ENCODE measurements around the gene ASPM.
"Not testable (repeated sequence)": the region's sequence is repeated elsewhere in the genome, so short reads cannot be mapped to it uniquely, and the experiment has no call there.

The ASPM gene

DNA sequence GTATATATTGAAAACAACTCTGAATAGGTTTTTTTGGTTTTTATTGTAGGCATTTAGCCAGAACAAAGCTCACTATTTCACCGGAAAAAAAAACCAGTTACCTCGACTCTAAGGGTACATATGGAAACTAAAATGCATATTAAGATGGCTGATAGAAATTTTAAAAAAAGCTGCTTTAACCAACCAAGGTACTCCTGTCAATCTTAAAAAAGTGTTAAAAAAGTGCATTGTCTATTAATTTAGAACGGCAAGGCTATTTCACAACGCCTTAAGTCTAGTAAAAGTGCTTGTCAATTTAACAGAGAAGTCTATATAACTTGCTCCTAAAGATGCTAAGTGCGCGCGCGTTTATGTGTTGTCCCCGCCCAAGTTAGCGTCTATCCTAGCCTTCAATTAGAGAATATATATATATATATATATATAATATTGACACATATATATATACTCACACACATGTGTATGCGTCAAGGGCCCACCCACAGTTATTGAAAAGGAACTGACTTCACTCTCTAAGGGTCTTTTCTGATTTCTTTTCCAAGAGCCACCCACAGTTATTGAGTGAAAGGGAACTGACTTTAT, 934 bp downstream of the ASPM start:
- peak; percentile 40 for DNase-seq (ENCODE audit: low read depth)

DNA sequence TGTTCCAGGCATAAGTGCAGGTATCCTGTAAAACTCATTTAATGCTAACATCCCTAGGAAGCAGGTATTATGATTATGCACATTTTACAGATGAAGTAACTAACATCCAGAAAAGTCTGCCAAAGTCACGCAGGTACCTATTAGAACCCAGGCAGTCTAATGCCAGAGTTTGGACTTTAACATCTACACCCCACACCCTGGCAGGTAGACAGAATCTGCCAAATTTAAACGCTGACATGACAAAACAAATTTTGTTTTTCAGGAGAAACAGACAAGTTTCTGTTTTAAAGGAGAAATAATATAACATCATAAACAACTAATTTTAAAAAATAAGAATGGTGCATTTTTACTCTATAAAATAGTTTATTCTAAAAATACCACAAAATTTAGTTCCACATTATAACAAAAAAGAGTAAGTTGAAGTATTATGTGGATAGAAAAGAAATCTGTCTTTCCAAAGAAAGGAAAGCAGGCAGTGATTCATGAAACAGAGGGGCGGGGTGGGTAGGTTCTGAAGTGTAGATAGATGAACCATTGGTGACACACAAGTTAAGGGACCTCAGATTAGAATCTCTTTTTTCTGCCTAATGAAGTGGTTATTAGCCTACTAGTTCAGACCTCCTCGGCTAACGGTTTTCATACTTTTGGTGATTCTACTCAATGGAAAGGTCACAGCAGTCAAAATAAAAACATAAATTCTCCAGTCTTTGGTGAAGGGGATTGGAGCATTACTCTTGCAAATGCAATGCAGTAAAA, 1.7 kb downstream of the ASPM start:
- DNase-seq (ENCODE audit: low read depth), result peak; percentile 82

DNA sequence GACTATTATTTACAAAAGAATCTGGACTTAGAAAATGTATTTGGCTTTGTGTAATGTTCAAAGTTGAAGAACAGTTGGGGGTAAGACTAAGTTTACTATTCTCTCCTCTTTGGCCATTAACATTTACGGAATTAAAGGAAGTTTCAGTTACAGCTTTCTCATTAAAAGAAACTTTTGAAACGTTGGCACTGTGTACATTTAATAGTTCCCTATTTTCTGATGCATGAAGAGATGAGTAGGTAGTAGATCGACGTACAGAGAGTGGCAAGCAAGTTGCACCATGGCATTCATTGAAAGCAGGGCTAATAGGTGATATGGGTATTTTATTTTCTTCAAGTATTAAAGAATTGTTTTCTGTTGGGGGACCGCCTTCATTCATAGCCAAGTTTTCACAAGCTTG, 3.2 kb downstream of the ASPM start:
- no peak for DNase-seq (ENCODE audit: low read depth)

DNA sequence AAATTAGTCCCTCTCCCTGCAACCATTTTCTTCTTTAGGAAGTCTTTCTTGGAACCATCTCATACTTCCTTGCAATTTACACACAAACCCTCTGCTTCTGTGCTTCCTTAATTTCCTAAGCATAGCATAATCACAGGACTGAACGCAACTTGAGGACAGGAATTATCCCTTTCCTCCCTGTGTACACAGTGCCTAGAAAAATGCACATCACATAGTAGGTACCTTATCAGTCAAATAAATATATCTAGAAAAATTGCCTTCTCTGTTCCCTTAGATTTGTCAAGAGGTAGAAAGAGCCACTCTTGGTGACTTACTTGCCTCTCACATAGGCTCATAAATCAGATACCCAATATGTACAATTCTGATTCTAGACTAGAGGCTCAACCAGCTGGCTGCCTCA, 4.9 kb downstream of the ASPM start:
- no peak for DNase-seq (ENCODE audit: low read depth)

DNA sequence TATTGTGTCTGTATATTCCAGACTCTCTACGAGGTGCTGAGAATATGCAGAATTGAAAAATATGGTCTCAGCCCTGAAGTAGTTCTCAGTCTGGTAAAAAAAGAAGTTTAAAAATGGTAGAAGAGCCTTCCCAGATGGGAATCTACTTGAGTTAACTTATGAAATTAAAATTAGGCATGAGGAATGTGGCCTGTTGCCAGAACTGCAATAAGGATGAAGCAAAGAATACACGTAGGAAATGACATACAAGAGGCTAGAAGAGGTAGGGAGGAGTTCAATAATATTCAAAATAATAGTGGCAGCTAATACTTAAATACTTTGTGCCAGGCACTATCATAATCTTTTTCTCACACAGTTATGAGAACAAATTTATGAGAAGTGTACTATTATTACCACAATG, 6.3 kb downstream of the ASPM start:
- no peak for DNase-seq (ENCODE audit: low read depth)

DNA sequence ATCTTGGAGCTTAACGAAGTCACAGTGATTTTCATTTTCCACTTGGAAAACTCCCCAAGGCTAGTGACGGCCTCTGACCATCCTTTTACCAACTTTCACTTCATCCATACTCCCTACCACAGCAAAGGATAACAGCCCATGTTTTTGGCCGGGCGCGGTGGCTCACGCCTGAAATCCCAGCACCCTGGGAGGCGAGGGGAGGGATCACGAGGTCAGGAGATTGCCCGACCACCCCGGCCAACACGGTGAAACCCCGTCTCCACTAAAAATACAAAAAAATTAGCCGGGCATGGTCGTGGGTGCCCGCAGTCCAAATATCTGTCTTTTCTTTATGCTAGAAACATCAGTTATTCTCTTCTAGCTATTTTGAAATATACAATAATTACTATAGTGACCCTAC, 7.3 kb downstream of the ASPM start:
- DNase-seq (ENCODE audit: low read depth), result no peak

DNA sequence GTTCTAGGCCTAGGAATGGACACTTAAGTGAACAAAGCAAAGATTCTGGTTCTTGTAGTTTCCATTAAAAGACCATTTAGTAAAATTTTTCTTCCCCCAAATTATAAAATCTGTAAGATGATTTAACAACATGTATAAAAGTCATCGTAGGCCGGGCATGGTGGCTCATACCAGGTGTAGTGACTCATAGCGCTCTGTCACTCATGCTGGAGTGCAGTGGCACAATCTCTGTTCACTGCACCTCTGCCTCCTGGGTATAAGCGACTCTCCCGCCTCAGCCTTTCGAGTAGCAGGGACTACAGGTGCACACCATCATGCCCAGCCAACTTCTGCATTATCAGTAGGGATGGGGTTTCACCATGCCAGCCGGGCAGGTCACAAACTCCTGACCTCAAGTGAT, 9.1 kb downstream of the ASPM start:
- peak; percentile 30 for DNase-seq (ENCODE audit: low read depth)

DNA sequence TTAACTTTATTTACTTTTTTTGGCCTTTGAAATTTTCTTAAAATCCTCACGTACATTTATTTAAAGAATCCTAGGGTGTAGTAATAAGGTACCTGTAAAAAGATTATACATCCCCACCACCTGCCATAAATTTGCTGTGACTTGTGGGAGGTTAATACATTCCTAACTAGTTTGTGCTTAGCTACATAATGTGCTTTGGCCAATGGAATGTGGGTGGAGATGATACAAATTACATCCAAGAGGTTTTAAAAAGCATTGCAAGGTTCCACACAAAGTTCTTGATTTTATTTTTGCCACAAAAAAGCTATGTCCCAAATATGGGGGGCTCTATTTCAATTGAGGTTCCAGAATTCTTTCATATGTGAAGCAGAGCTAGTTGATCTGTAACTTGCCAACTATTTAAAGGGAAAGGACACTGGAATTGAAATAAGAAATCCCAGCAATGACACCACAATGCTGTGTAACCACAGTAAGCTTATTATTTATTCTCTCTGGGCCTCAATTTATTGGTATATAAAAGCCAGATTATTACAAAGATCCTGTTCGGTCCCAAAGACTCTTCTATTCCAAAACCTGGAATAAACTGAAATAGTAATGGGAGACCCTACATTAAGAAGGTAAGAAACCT, 15.7 kb downstream of the ASPM start:
- peak; percentile 66 for DNase-seq (ENCODE audit: low read depth)

DNA sequence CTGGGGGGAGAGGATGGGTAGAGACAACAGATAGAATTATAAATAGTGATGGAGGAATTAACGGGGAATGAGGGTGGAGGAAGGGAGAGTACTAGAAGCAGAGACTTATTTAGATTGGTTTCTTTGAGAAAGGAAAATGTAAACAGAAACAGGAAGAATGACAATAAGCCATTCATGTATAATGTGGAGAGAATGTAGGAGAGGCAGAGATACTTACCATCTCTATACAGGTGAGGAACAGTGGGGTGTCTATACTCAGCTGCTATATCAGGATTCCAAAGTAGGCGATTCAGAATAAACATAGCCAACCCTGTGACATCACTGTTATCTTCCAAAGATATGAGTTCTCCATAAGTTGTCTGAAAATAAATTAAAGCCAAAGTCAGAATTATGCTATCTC, 16.8 kb downstream of the ASPM start:
- no peak for DNase-seq (ENCODE audit: low read depth)

DNA sequence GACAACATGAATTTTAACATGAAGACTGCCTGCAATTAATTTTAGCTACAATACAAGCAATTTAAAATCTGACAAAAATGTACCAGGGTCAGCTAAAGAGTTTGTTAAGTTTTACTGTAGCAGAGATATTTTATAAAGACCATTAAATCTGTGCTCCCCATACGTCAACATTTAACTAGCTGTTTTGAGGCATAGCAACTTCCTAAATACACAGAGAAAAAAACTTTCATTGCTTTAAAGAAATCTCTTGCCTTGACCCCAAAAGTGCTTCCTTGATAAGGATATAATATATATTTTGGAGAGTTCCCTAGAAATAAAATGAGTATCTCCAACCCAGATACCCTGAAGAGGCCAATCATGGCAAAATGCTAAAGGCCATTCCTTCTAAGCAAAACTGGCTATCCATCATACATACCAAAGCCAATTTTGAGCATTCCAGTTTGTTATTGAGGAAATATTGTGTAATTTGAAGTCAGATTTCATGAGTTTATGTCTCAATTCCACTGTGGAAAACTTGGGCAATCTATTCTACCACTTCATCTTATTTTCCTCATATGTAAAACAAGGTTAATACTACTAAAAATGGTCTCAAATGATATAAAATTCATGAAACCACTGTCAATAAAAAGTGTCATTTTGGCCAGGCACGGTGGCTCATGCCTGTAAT, 19.1 kb downstream of the ASPM start:
- DNase-seq (ENCODE audit: low read depth), result no peak

DNA sequence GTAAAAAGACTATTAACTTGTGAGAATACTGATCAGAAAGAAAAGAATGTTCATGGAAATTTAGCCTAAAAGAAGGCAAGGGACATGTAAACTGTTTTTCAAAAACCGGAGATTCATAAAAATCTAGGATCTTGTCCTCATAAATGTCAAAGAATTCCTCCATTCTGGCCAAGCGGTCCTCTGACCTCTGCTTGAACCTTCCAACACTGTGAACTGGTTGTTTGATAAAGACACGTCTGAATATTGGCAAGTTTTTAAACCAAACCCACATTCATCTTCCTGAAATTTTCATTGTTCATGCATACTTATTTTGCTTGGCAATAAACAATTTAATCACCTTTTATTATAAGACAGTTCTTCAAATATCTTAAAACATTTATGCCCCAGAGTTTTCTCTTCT, 19.8 kb downstream of the ASPM start:
- DNase-seq (ENCODE audit: low read depth), result no peak

DNA sequence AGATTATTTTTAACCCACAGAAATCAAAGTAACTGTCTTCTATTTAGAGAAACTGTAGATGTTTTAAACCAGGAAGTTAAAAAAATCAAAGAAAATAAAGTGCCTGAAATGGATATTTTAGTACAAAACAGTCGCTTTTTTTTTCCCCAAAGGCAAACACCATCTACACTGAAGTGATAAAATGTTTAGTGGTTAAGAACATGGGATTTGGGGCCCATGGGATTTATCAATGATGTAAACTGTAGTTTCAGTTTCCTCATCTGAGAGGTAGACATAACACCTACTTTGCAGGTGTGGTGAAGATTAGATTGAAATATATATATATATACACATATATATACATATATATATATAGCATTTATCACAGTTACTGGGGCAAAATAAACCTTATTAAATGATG, 22.1 kb downstream of the ASPM start:
- no peak for DNase-seq (ENCODE audit: low read depth)

DNA sequence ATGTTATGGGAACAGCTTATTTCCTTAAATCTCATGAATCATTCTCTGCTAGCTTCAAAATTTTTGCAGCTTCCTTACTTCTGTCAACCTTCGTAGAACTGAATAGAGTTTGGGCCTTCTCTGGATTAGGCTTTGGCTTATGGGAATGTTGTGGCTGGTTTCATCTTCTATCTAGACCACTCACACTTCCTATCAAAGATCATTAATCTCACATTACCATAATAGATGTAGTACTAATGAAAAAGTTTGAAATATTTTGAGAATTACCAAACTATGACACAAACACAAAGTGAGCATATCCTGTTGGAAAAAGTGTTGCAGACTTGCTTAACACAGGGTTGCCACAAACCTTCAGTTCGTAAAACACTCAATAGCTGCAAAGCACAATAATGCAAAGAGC, 30.3 kb downstream of the ASPM start:
- no peak for DNase-seq (ENCODE audit: low read depth)

DNA sequence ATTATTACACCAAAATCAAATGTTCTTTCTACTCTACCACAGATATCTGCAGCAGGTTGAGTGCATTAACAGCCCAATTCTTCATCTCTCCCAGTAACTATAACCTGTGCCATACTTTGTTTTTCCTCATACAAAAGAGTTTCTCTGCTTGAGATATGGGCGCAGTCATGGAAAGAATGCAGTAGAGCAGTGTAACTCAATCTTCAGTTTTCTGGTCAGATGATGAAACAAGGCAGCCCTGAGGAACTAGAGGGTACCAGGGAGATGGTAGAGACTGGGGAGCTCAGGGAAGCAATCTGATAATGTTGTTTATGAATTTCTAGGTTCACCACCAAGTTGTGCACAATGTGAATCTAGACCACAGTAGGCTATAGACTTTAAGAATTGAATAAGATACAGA, 39.6 kb downstream of the ASPM start:
- DNase-seq (ENCODE audit: low read depth), result no peak

DNA sequence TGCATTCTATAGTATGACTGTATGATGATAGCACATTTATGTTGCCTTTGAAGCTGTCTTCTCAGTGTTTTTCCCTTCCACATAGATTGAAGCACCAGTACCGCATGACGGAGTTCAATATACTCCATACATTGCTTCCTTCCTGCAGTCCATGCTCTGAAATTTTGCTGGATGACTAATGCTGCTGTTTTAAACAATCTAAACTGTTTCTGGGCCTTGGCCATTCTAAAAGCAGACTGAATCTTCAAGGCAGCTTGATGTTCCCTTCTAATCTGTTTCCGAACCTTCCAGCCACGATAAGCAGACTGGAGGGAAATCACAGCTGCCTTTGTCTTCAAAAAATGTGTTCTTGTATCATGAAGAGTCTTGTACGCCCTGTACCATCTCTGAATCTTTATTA, 43.2 kb downstream of the ASPM start:
- peak; percentile 11 for DNase-seq (ENCODE audit: low read depth)

DNA sequence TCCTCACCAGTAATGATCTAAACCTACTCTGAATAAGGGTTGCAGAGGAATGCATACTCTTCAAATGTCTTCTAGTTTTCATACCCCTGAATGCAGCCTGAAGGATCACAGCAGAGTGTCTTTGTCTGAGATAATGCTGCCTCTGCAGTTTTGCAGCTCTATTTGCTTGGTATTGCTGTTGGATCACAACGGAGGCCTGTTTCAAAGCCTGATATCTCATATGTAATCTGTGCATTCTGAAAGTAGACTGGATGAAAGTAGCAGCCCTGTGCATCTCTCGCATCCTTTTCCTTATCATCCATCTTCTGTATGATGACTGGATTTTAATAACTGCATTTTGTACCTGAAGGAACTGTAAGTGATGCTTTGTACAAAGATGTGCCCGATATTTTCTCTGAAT, 44.5 kb downstream of the ASPM start:
- no peak for DNase-seq (ENCODE audit: low read depth)

DNA sequence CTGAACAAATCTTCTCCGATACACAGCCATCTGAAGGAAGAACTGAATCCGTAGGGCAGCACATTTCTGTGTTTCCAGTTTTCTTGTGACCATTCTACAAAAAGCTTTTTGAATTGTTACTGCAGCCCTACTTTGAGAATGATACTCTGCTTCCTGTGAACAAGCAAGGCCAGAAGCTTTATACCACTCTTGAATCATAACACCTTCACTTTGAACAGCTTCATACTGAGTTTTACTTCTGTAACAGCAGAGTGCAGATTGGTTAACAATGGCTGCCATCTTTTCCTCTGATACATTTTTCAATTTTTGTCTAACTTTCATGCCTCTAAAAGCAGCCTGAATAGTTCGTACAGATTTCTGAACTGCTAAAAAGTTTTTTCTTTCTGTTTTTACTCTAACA, 45.8 kb downstream of the ASPM start:
- no peak for DNase-seq (ENCODE audit: low read depth)

DNA sequence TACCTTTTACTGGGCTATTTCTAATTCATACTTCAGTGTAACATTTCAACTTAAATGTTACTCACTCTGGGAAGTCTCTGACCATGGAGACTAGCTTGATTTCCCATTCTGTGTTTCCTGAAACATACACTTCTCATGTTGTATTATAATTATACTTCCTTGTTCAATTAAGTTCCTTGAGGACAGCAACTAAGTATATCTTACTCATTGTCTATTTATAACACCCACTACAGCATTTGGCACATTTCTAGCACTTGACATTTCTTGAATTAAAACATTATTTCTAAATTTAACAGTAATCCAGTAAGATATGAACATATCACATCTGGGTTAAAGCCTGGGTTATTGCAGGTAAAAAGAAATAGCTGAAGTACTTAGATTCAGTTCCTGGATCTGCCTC, 47.0 kb downstream of the ASPM start:
- no peak for DNase-seq (ENCODE audit: low read depth)

DNA sequence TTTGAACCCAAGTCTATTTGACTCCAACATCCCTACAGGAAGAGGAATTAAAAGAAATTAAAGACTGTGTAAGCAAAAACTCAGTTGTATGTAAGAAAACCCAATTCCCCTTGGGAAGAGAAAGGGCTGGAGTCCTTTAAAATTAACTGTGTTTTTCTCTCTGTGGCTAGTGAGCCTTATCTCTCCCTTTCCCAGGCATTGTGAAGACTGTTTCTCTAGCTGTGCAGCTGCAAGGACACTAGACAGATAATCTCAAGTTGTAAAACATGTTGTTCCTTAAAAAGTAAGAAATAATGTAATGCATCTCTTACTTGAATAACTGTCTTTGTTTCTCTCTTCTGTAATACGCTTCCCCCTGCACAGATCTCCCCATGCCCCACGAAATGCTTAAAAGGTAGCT, 49.5 kb downstream of the ASPM start:
- DNase-seq (ENCODE audit: low read depth), result not testable (repeated sequence)

DNA sequence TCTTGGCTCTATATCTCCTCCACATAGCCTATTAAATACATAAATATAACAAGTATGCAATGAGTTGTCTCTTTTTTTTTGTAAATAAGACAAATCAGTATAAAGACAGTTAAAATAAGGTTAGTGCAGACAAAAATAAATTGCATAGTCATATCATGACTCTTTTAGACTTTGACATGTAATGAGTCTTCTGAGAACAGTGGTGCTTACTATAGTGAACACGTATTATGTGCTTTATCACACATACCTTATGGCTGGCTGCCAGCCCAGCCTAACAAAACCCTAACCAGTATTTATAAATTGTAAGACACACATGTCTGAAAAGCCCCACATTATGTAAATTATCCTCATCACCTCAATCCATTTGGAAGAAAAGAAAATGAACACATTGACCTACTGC, 50.3 kb downstream of the ASPM start:
- no peak for DNase-seq (ENCODE audit: low read depth)

DNA sequence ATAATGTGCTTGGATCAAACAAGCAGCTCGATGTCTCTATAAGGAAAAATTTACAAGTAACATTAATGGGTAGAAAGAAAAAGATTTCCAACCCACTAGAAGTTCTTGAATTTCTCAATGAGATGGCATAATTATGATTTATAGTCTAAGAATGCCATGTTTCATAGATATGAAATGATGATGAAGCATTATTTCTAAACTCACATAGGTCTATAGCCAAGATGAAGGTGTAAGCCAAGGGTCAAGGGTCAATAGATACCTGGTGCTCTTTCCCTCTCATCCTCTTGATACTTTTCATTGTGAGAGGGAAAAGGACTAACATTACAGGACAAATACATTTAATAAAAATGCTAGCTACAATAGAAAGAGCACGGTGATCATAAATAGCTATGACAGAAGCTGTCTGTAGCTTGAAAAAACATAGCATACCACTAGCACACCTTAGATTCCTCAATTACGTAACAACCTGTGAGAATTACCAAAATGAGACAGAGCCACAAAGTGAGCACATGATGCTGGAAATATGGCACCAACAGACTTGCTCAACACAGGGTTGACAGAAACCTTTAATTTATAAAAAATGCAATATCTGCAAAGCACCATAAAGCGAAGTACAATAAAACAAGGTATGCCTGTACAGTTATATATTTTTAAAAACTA, 53.1 kb downstream of the ASPM start:
- no peak for DNase-seq (ENCODE audit: low read depth)

DNA sequence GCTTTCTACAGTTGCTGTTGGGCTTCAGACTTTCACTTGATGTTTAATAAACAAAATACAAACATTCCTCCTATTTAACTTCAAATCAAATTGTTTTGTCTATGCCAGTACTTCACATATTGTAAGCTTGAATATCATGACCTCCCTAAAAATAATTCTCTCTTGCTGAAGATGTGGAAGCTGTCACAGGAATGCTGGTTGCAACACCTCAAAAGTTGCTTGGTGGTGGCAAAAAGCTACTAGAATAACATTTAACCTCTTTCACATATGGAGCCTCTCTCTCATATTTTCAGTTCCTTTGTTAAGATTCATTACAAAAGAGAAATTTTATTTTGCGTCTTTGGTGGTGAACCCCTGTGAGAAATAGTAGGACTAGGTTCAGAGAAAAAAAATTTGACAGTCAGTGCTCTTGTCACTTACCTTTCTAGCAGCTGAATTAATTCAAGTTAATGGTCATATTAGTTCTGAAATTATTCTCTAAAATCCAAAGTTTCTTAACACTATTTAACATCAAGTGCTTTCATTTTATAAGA, 53.9 kb downstream of the ASPM start:
- DNase-seq (ENCODE audit: low read depth), result no peak
